ENCODE results near the gene CKB.

Gene CKB

DNA sequence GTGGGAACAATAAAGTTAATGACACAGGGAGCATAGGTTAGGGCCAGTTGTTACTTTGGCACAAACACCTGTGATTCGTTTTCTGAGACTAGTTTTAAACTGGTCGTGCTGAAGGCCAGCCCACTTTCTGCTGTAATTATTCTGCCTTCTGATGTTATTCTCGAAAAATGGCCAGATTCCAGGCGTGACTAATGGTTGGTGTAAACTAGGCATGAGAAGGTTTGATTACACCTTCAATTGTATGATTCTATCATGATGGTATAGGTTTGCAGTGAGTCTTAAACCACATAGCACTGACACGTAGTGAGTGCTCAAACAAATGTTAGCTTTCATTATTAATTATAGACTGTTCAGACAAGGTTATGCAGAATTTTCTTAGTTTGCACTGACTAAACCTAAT is 39.0 kb downstream of the CKB start:
- DNase-seq, result peak; percentile 87

GRCh38 chr14:103480595-103480994 is 42.0 kb downstream of the CKB start:
- no peak for DNase-seq

DNA sequence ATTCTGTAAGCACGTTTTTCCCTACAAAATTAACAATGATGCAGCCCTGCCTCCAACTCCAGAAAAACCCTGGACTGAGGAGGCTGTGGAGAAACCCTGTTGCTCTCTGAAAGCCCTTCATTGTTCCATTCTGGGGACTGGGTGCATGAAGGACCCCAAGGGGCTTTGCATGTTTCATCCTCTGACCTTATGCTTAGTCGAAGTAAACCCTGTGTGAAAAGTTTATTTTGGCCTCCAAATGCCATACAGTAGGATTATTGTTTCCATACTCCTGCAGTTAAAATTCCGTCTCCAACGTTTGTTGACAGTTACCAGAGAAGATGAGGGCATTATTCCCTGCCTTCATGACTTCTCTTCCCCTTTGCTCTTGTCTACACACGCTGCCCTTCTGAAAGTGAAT is 46.0 kb downstream of the CKB start:
- no peak for DNase-seq

- no peak for DNase-seq
These were observed 46.6 kb downstream of the CKB start for GRCh38 chr14:103476065-103476464.

- no peak for DNase-seq
These were observed 47.7 kb downstream of the CKB start for GRCh38 chr14:103474893-103475292.

DNA sequence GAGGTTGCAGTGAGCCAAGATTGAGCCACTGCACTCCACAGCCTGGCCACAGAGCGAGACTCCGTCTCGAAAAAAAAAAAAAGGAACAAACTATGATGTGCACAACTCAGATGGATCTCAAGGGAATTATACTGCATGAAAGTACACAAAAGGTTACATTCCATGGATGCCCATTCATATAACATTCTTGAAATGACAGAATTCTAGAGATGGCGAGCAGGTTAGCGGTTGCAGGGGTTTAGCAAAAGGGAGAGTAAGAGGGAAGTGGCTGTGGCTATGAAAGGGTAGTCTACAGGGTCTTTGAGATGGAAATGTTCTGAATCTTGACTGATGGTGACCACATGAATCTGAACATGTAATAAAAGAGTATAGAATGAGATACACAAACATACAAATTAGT is 49.7 kb downstream of the CKB start:
- DNase-seq, result peak; percentile 24

Data from fibroblast of skin of right quadriceps (primary cell).